ENCODE data around the gene HLA-E. TPM values are rescaled to one million over a fixed set of nuclear protein-coding genes. Genes with fewer than 3 reads are reported as not detected.
A peak's percentile ranks its signal among the peaks of the same experiment; 100 is the strongest.

The HLA-E gene
- total and polyA plus RNA-seq, 4 donors: 133 to 258 (median 207) TPM

- 90% methylated on average over 5 of the region's 5 CpGs for WGBS
- no peak overlapping the region for H3K4me3 ChIP-seq (ENCODE audit: low read depth in 1 of 3, low read length in 3 of 3)
These were observed 18.8 kb downstream of the HLA-E start for GRCh38 chr6:30507849-30508827.

DNA sequence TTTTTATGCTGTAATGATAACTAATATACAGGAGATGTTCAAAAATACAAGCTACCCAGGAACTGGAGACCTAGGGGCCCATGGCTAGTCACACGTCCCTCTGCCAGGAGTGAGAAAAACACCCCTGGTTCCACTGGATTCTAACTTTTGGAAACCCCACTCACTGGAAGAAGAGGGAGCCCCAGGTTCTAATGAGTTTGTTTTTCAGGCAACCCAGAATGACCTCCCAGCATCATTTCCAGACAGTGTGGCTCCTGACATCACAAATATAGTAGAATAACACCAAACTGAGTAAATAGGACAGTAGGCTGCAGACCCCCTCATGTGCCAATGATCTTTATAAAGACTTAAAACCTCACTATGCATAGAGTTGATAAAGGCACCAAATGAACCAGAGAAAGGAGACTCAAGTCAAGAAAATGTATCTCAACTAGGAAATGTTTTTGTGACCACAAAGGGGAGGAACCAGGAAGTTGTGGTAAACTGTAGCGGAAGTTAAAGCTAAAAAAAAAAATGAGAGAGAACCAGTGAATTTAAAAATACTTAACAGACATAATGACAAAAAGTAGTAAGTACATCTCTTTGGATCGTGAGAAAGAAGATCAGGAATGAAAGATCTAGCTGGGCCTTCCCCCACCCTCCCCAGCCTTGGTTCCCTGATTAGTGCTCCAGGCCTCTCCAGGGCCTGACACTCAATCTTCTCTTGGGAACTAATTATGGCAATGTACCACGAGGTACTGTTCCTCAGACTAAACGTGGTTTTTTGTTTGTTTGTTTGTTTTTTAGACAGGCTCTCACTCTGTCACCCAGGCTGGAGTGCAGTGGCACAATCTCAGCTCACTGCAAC, 19.8 kb downstream of the HLA-E start:
- peak in 1 of 2 donors; percentile 17 for TF ChIP-seq GABPA (IDR thresholded peaks at IDR 0.05 in 1 of 2, conservative IDR thresholded peaks at IDR 0.05 in 1 of 2)
- TF ChIP-seq ATF3 (IDR thresholded peaks at IDR 0.05): no peak
- TF ChIP-seq, protein P1, sequence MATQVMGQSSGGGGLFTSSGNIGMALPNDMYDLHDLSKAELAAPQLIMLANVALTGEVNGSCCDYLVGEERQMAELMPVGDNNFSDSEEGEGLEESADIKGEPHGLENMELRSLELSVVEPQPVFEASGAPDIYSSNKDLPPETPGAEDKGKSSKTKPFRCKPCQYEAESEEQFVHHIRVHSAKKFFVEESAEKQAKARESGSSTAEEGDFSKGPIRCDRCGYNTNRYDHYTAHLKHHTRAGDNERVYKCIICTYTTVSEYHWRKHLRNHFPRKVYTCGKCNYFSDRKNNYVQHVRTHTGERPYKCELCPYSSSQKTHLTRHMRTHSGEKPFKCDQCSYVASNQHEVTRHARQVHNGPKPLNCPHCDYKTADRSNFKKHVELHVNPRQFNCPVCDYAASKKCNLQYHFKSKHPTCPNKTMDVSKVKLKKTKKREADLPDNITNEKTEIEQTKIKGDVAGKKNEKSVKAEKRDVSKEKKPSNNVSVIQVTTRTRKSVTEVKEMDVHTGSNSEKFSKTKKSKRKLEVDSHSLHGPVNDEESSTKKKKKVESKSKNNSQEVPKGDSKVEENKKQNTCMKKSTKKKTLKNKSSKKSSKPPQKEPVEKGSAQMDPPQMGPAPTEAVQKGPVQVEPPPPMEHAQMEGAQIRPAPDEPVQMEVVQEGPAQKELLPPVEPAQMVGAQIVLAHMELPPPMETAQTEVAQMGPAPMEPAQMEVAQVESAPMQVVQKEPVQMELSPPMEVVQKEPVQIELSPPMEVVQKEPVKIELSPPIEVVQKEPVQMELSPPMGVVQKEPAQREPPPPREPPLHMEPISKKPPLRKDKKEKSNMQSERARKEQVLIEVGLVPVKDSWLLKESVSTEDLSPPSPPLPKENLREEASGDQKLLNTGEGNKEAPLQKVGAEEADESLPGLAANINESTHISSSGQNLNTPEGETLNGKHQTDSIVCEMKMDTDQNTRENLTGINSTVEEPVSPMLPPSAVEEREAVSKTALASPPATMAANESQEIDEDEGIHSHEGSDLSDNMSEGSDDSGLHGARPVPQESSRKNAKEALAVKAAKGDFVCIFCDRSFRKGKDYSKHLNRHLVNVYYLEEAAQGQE (IDR thresholded peaks at IDR 0.05): no peak
- Histone ChIP-seq H3K27me3 (ENCODE audit: control insufficient read depth in 4 of 4, insufficient read depth in 4 of 4, low read length in 3 of 4) (no peaks in the 10 kb centered on the region), H3K4me3 (ENCODE audit: low read depth in 1 of 3, low read length in 3 of 3) (no peak overlapping the region), H3K4me1 (ENCODE audit: control insufficient read depth in 4 of 4, insufficient read depth in 4 of 4, low read length in 3 of 4) (no peaks in the 10 kb centered on the region), H3K9ac (ENCODE audit: low read depth in 1 of 2, low read length in 2 of 2) (no peak overlapping the region), H3K9me3 (ENCODE audit: control insufficient read depth in 4 of 4, low read length in 3 of 4) (no peaks in the 10 kb centered on the region), H3K27ac (ENCODE audit: low read depth in 1 of 2, low read length in 2 of 2) (peak overlapping the region; percentile 53 to 64), H3K36me3 (ENCODE audit: control insufficient read depth in 4 of 4, insufficient read depth in 3 of 4, low read depth in 1 of 4, low read length in 3 of 4) (no peaks in the 10 kb centered on the region)
- 39% methylated on average over 5 of the region's 5 CpGs for WGBS
- DNase-seq (ENCODE audit: low spot score): no peak

More at GRCh38 chr6:30507849-30508827, 18.8 kb downstream of the HLA-E start:
- H3K27ac ChIP-seq (ENCODE audit: low read depth in 1 of 2, low read length in 2 of 2): peak overlapping the region in 1 of 2 donors; percentile 64
- H3K36me3 ChIP-seq (ENCODE audit: control insufficient read depth in 4 of 4, insufficient read depth in 3 of 4, low read depth in 1 of 4, low read length in 3 of 4): no peaks in the 10 kb centered on the region
- no peaks in the 10 kb centered on the region for H3K9me3 ChIP-seq (ENCODE audit: control insufficient read depth in 4 of 4, low read length in 3 of 4)
- TF ChIP-seq ATF3 (IDR thresholded peaks at IDR 0.05) (no peak), RAD21 (IDR thresholded peaks at IDR 0.05) (no peak), HNF4G (IDR thresholded peaks at IDR 0.05) (no peak), RXRA (IDR thresholded peaks at IDR 0.05) (no peak)
- no peak overlapping the region for H3K9ac ChIP-seq (ENCODE audit: low read depth in 1 of 2, low read length in 2 of 2)
- no peaks in the 10 kb centered on the region for H3K27me3 ChIP-seq (ENCODE audit: control insufficient read depth in 4 of 4, insufficient read depth in 4 of 4, low read length in 3 of 4)
- no peaks in the 10 kb centered on the region for H3K4me1 ChIP-seq (ENCODE audit: control insufficient read depth in 4 of 4, insufficient read depth in 4 of 4, low read length in 3 of 4)
- no peak for DNase-seq (ENCODE audit: low spot score)

- Histone ChIP-seq H3K9me3 (ENCODE audit: control insufficient read depth in 4 of 4, low read length in 3 of 4) (no peaks in the 10 kb centered on the region), H3K9ac (ENCODE audit: low read depth in 1 of 2, low read length in 2 of 2) (no peak overlapping the region), H3K27ac (ENCODE audit: low read depth in 1 of 2, low read length in 2 of 2) (no peak overlapping the region), H3K36me3 (ENCODE audit: control insufficient read depth in 4 of 4, insufficient read depth in 3 of 4, low read depth in 1 of 4, low read length in 3 of 4) (no peaks in the 10 kb centered on the region), H3K27me3 (ENCODE audit: control insufficient read depth in 4 of 4, insufficient read depth in 4 of 4, low read length in 3 of 4) (no peaks in the 10 kb centered on the region), H3K4me1 (ENCODE audit: control insufficient read depth in 4 of 4, insufficient read depth in 4 of 4, low read length in 3 of 4) (no peaks in the 10 kb centered on the region), H3K4me3 (ENCODE audit: low read depth in 1 of 3, low read length in 3 of 3) (no peak overlapping the region)
- DNase-seq (ENCODE audit: low spot score): no peak
- WGBS: 88% methylated on average over 10 of the region's 10 CpGs
- TF ChIP-seq EGR1 (IDR thresholded peaks at IDR 0.05; ENCODE audit: low read depth in 2 of 2): no peak
- no peak for TF ChIP-seq FOXA1 (IDR thresholded peaks at IDR 0.05)
- no peak for TF ChIP-seq MAX (IDR thresholded peaks at IDR 0.05)
- TF ChIP-seq JUND (IDR thresholded peaks at IDR 0.05): no peak
- TF ChIP-seq FOXA2 (IDR thresholded peaks at IDR 0.05): no peak
- no peak for TF ChIP-seq TAF1 (conservative IDR thresholded peaks at IDR 0.05)
- no peak for TF ChIP-seq HNF4A (conservative IDR thresholded peaks at IDR 0.05)
- TF ChIP-seq SP1 (IDR thresholded peaks at IDR 0.05): no peak
- no peak for TF ChIP-seq YY1 (IDR thresholded peaks at IDR 0.05)
- no peak for TF ChIP-seq RXRA (IDR thresholded peaks at IDR 0.05)
- TF ChIP-seq, protein P2, sequence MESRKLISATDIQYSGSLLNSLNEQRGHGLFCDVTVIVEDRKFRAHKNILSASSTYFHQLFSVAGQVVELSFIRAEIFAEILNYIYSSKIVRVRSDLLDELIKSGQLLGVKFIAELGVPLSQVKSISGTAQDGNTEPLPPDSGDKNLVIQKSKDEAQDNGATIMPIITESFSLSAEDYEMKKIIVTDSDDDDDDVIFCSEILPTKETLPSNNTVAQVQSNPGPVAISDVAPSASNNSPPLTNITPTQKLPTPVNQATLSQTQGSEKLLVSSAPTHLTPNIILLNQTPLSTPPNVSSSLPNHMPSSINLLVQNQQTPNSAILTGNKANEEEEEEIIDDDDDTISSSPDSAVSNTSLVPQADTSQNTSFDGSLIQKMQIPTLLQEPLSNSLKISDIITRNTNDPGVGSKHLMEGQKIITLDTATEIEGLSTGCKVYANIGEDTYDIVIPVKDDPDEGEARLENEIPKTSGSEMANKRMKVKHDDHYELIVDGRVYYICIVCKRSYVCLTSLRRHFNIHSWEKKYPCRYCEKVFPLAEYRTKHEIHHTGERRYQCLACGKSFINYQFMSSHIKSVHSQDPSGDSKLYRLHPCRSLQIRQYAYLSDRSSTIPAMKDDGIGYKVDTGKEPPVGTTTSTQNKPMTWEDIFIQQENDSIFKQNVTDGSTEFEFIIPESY (IDR thresholded peaks at IDR 0.05): no peak
- TF ChIP-seq HNF4G (IDR thresholded peaks at IDR 0.05): no peak
These were observed 21.3 kb downstream of the HLA-E start for GRCh38 chr6:30510419-30511168.

Data from liver (tissue), 9 donors.